ENCODE data around the gene IFIT2.

DNA sequence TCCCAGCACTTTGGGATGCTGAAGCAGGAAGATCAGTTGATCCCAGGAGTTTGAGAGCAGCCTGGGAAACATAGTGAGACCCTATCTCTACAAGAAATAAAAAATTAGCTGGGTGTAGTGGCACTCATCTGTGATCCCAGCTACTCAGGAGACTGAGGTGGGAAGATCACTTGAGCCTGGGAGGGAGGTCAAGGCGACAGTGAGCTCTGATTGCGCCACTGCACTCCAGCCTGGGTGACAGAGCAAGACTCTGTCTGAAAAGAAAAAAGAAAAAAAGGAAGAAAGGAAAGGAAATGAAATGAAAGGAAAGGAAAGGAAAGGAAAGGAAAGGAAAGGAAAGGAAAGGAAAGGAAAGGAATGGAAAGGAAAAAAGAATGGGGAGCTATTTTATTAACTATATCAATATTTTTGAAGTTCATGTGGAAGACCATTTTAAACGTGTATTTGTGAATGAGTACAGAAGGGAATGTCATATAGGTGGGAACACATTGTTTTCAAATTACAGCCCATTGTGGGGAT lies 7.1 kb upstream of the IFIT2 start:
- TF ChIP-seq POLR2AphosphoS5 (IDR thresholded peaks at IDR 0.05; ENCODE audit: low read depth, low read length): no peak
- TF ChIP-seq, protein P1, sequence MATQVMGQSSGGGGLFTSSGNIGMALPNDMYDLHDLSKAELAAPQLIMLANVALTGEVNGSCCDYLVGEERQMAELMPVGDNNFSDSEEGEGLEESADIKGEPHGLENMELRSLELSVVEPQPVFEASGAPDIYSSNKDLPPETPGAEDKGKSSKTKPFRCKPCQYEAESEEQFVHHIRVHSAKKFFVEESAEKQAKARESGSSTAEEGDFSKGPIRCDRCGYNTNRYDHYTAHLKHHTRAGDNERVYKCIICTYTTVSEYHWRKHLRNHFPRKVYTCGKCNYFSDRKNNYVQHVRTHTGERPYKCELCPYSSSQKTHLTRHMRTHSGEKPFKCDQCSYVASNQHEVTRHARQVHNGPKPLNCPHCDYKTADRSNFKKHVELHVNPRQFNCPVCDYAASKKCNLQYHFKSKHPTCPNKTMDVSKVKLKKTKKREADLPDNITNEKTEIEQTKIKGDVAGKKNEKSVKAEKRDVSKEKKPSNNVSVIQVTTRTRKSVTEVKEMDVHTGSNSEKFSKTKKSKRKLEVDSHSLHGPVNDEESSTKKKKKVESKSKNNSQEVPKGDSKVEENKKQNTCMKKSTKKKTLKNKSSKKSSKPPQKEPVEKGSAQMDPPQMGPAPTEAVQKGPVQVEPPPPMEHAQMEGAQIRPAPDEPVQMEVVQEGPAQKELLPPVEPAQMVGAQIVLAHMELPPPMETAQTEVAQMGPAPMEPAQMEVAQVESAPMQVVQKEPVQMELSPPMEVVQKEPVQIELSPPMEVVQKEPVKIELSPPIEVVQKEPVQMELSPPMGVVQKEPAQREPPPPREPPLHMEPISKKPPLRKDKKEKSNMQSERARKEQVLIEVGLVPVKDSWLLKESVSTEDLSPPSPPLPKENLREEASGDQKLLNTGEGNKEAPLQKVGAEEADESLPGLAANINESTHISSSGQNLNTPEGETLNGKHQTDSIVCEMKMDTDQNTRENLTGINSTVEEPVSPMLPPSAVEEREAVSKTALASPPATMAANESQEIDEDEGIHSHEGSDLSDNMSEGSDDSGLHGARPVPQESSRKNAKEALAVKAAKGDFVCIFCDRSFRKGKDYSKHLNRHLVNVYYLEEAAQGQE (IDR thresholded peaks at IDR 0.05; ENCODE audit: insufficient read depth in 1 of 2, low read depth in 2 of 2, low read length in 2 of 2): no peak
- no peak for TF ChIP-seq TAF1 (IDR thresholded peaks at IDR 0.05; ENCODE audit: borderline replicate concordance, insufficient read depth, low read length)
- no peak for TF ChIP-seq SIN3A (IDR thresholded peaks at IDR 0.05; ENCODE audit: borderline replicate concordance, insufficient read depth, low read length)

All from PFSK-1 (cell line).